Ishikawa (cell line): ENCODE measurements around the gene MIA2.

Experiments used
- CEBPB ChIP-seq: IDR thresholded peaks from 2 replicates; pipeline ENCODE4 v1.6.1; 2012
- CREB1 ChIP-seq: IDR thresholded peaks from 2 replicates; pipeline ENCODE4 v1.6.1; 2012; ENCODE audit warnings: low read depth
- EGR1 ChIP-seq: IDR thresholded peaks from 2 replicates; pipeline ENCODE4 v1.6.1; 2012
- EP300 ChIP-seq: IDR thresholded peaks from 2 replicates; pipeline ENCODE4 v1.6.1; 2012; ENCODE audit warnings: borderline replicate concordance
- FOXM1 ChIP-seq: IDR thresholded peaks from 2 replicates; pipeline ENCODE4 v1.6.1; 2012; ENCODE audit warnings: low read depth, borderline replicate concordance
- MAX ChIP-seq: IDR thresholded peaks from 2 replicates; pipeline ENCODE4 v1.6.1; 2012
- NFIC ChIP-seq: IDR thresholded peaks from 2 replicates; pipeline ENCODE4 v1.6.1; 2012
- RAD21 ChIP-seq: IDR thresholded peaks from 2 replicates; pipeline ENCODE4 v1.6.1; 2012; ENCODE audit warnings: low read depth
- REST ChIP-seq: IDR thresholded peaks from 2 replicates; pipeline ENCODE4 v1.6.1; 2012; ENCODE audit warnings: low read depth, mild to moderate bottlenecking
- TAF1 ChIP-seq: IDR thresholded peaks from 2 replicates; pipeline ENCODE4 v1.6.1; 2012; ENCODE audit warnings: low read depth, mild to moderate bottlenecking
- TCF12 ChIP-seq: IDR thresholded peaks from 2 replicates; pipeline ENCODE4 v1.6.1; 2012; ENCODE audit warnings: low read depth
- TEAD4 ChIP-seq: IDR thresholded peaks from 2 replicates; pipeline ENCODE4 v1.6.1; 2012
- USF1 ChIP-seq: IDR thresholded peaks from 2 replicates; pipeline ENCODE4 v1.6.1; 2012
- YY1 ChIP-seq: IDR thresholded peaks from 2 replicates; pipeline ENCODE4 v1.6.1; 2012; ENCODE audit warnings: low read depth
- ZBTB7A ChIP-seq: IDR thresholded peaks from 2 replicates; pipeline ENCODE4 v1.6.1; 2012; ENCODE audit warnings: low read depth

MIA2 gene

DNA sequence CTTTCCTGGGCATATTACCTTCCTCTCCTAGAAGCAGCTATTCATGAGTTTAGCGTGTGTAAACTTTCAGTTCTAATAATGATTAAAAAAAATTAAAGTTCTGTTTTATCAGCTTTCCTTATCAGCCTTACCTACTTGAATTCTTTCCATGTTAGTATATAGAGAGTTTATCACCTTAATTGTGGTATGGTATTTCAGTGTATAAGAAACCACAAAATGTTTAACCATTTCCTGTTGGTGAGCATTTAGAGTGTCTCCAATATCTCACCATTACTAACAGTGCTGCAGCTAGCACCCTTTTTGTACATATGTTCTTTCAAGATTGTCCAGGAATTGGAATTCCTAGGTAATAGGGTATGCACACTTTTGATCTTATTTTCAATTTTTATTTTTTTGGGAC is 109.1 kb downstream of the MIA2 start:
- TF ChIP-seq TEAD4: no peak
- no peak for TF ChIP-seq FOXM1
- no peak for TF ChIP-seq CREB1
- no peak for TF ChIP-seq EP300
- no peak for TF ChIP-seq RAD21
- no peak for TF ChIP-seq EGR1
- TF ChIP-seq USF1: no peak
- no peak for TF ChIP-seq TCF12
- no peak for TF ChIP-seq YY1
- TF ChIP-seq MAX: no peak
- no peak for TF ChIP-seq ZBTB7A
- no peak for TF ChIP-seq REST
- no peak for TF ChIP-seq TAF1
- no peak for TF ChIP-seq CEBPB
- no peak for TF ChIP-seq NFIC

GRCh38 chr14:39343614-39344013 is 109.9 kb downstream of the MIA2 start:
- no peak for TF ChIP-seq RAD21
- TF ChIP-seq USF1: no peak
- TF ChIP-seq ZBTB7A: no peak
- TF ChIP-seq EGR1: no peak
- TF ChIP-seq EP300: no peak
- TF ChIP-seq CEBPB: no peak
- TF ChIP-seq TEAD4: no peak
- no peak for TF ChIP-seq TAF1
- TF ChIP-seq NFIC: no peak
- no peak for TF ChIP-seq REST
- no peak for TF ChIP-seq MAX
- TF ChIP-seq CREB1: no peak
- TF ChIP-seq FOXM1: no peak
- TF ChIP-seq YY1: no peak
- TF ChIP-seq TCF12: no peak

DNA sequence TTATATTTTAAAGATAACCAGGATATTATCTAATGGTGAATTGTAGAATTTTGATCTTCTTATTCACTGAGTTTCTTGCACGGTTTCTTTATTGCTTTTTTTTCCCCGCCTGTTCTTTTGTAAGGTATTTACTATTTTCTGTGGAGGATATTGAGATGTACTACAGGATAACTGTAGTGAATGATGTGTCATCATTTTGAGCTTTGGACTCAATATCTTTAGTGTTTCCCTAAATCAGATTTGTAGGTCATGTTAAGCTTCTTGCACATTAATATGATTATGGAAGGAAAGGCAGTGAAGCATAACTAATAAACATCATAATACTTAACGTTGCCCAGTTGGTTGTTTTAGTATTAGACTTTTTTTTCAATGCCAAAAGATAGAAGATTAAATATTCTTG is 117.2 kb downstream of the MIA2 start:
- TF ChIP-seq TAF1 (no peak), CREB1 (no peak), USF1 (no peak), NFIC (no peak), RAD21 (no peak), ZBTB7A (no peak), EP300 (no peak), EGR1 (no peak), REST (no peak)

- TF ChIP-seq REST (no peak), TAF1 (no peak), YY1 (no peak), EGR1 (no peak), CEBPB (no peak), CREB1 (no peak), TCF12 (no peak), EP300 (no peak)
Observed at GRCh38 chr14:39351708-39352107, 118.0 kb downstream of the MIA2 start.
